Neuronal stem cell (in vitro differentiated cells): ENCODE measurements around the gene THAP4.
A peak's percentile ranks its signal among the peaks of the same experiment; 100 is the strongest.

Experiments used
- DNase-seq: peaks from one replicate; pipeline ENCODE4 v3.0.0-alpha.2; 2013; ENCODE audit warnings: low spot score
- H2AFZ ChIP-seq: one replicate; pipeline ENCODE4 v1.6.1; 2013; ENCODE audit warnings: mild to moderate bottlenecking, low read length, inconsistent platforms
- H2AK5ac ChIP-seq: 2 replicates; pipeline ENCODE4 v1.6.1; 2013; ENCODE audit warnings: low read depth, mild to moderate bottlenecking, inconsistent platforms, low read length, moderate library complexity, mixed read lengths
- H2BK120ac ChIP-seq: 2 replicates; pipeline ENCODE4 v1.6.1; 2013; ENCODE audit warnings: low read depth, mild to moderate bottlenecking, inconsistent platforms, low read length, moderate library complexity, mixed read lengths
- H2BK12ac ChIP-seq: one replicate; pipeline ENCODE4 v1.6.1; 2013; ENCODE audit warnings: low read length, inconsistent platforms
- H2BK15ac ChIP-seq: 2 replicates; pipeline ENCODE4 v1.6.1; 2013; ENCODE audit warnings: mild to moderate bottlenecking, low read length, inconsistent platforms, mixed read lengths
- H2BK5ac ChIP-seq: one replicate; pipeline ENCODE4 v1.6.1; 2013; ENCODE audit warnings: inconsistent platforms, mild to moderate bottlenecking, low read length, moderate library complexity
- H3K14ac ChIP-seq: one replicate; pipeline ENCODE4 v1.6.1; 2013; ENCODE audit warnings: low read length, inconsistent platforms
- H3K18ac ChIP-seq: 2 replicates; pipeline ENCODE4 v1.6.1; 2013; ENCODE audit warnings: low read length, inconsistent platforms
- H3K23ac ChIP-seq: 2 replicates; pipeline ENCODE4 v1.6.1; 2013; ENCODE audit warnings: low read depth, mild to moderate bottlenecking, mixed read lengths, low read length, inconsistent platforms; ENCODE audit not compliant: poor library complexity
- H3K27ac ChIP-seq: replicated peaks from 3 replicates; pipeline ENCODE4 v1.5.1; 2013; ENCODE audit warnings: low read length, inconsistent platforms
- H3K27me3 ChIP-seq, 3 experiments: 2 replicates each; pipeline ENCODE4 v1.6.1; 2013; ENCODE audit warnings: low read length in 3 of 3, mild to moderate bottlenecking in 2 of 3, inconsistent platforms in 1 of 3, low read depth in 1 of 3, mixed read lengths in 1 of 3, moderate library complexity in 1 of 3; ENCODE audit not compliant: control insufficient read depth in 3 of 3, insufficient read depth in 3 of 3
- H3K36me3 ChIP-seq, 2 donors: replicated peaks in 1 of 2; 2 replicates each; pipeline ENCODE4 v1.6.1; 2013; ENCODE audit warnings: low read length in 2 of 2; ENCODE audit not compliant: control insufficient read depth in 2 of 2, insufficient read depth in 2 of 2
- H3K4ac ChIP-seq: 2 replicates; pipeline ENCODE4 v1.6.1; 2013; ENCODE audit warnings: inconsistent platforms, mild to moderate bottlenecking, low read length, moderate library complexity
- H3K4me1 ChIP-seq, 2 donors: 1 replicate in 1 of 2; 2 replicates in 1 of 2; pipeline ENCODE4 v1.6.1; 2013; ENCODE audit warnings: low read length in 2 of 2, low read depth in 1 of 2; ENCODE audit not compliant: control insufficient read depth in 2 of 2, insufficient read depth in 1 of 2
- H3K4me2 ChIP-seq: one replicate; pipeline ENCODE4 v1.6.1; 2013; ENCODE audit warnings: mild to moderate bottlenecking, low read length, inconsistent platforms; ENCODE audit not compliant: insufficient read depth, poor library complexity, severe bottlenecking
- H3K4me3 ChIP-seq, 2 donors: 2 replicates each; pipeline ENCODE4 v1.5.1; 2013; ENCODE audit warnings: low read length in 2 of 2, mild to moderate bottlenecking in 2 of 2, inconsistent platforms in 1 of 2, moderate library complexity in 1 of 2
- H3K79me1 ChIP-seq: one replicate; pipeline ENCODE4 v1.6.1; 2013; ENCODE audit warnings: low read depth, mild to moderate bottlenecking, inconsistent platforms, low read length, moderate library complexity
- H3K9ac ChIP-seq: one replicate; pipeline ENCODE4 v1.6.1; 2013; ENCODE audit warnings: mild to moderate bottlenecking, low read depth, low read length, inconsistent platforms; ENCODE audit not compliant: poor library complexity
- H3K9me3 ChIP-seq, 2 donors: replicated peaks in 1 of 2; 2 replicates each; pipeline versions ENCODE3 to v1.6.1; 2013; ENCODE audit warnings: low read length in 2 of 2, mild to moderate bottlenecking in 2 of 2, inconsistent platforms in 1 of 2, low read depth in 1 of 2, mixed read lengths in 1 of 2, moderate library complexity in 1 of 2; ENCODE audit not compliant: control insufficient read depth in 2 of 2, insufficient read depth in 1 of 2
- H4K8ac ChIP-seq: one replicate; pipeline ENCODE4 v1.6.1; 2013; ENCODE audit warnings: low read depth, mild to moderate bottlenecking, inconsistent platforms, low read length, moderate library complexity
- H4K91ac ChIP-seq: one replicate; pipeline ENCODE4 v1.6.1; 2013; ENCODE audit warnings: low read length, low read depth, mild to moderate bottlenecking, inconsistent platforms; ENCODE audit not compliant: poor library complexity
- WGBS, 2 donors: extraction: QIAGEN DNeasy Blood & Tissue Kit; methylation state at CpG; one replicate each; pipeline ENCODE4 v1.1.7; 2013; ENCODE audit warnings: missing lambda C conversion rate in 2 of 2, mixed read lengths in 1 of 2; ENCODE audit not compliant: insufficient read length in 2 of 2, insufficient replicate concordance in 1 of 2; ENCODE audit errors: extremely low coverage in 2 of 2; 5-methylcytosine and 5-hydroxymethylcytosine counted together

THAP4 gene

GRCh38 chr2:241603686-241604085 lies 33.3 kb downstream of the THAP4 start:
- Histone ChIP-seq H3K4me2 (no peak overlapping the region), H3K4me1 (no peaks in the 10 kb centered on the region), H4K8ac (no peak overlapping the region), H3K14ac (no peak overlapping the region), H3K4me3 (no peak overlapping the region), H2BK120ac (no peak overlapping the region), H3K4ac (no peak overlapping the region), H3K23ac (no peak overlapping the region), H3K27me3 (no peaks in the 10 kb centered on the region), H3K27ac (no peak overlapping the region), H2BK12ac (no peak overlapping the region), H2BK15ac (no peak overlapping the region), H3K79me1 (peaks cover 4% of the 10 kb centered on the region), H3K18ac (no peak overlapping the region), H3K9me3 (no peaks in the 10 kb centered on the region), H2AK5ac (no peak overlapping the region), H2BK5ac (no peak overlapping the region), H3K9ac (no peak overlapping the region), H2AFZ (no peak overlapping the region), H4K91ac (no peak overlapping the region), H3K36me3 (peaks cover 13 to 74% of the 10 kb centered on the region in 2 donors)
- WGBS, 2 donors, result no CpG with 5 or more reads among the region's 5 CpGs
- no peak for DNase-seq

GRCh38 chr2:241602720-241603119 lies 34.2 kb downstream of the THAP4 start:
- DNase-seq, result no peak
- Histone ChIP-seq H3K18ac (no peak overlapping the region), H2BK120ac (no peak overlapping the region), H3K14ac (peak overlapping the region; percentile 82), H3K23ac (no peak overlapping the region), H3K9me3 (no peaks in the 10 kb centered on the region), H3K27ac (no peak overlapping the region), H2BK15ac (no peak overlapping the region), H3K4me3 (no peak overlapping the region), H2BK12ac (no peak overlapping the region), H3K9ac (no peak overlapping the region), H3K4me1 (no peaks in the 10 kb centered on the region), H3K27me3 (no peaks in the 10 kb centered on the region), H3K4me2 (no peak overlapping the region), H2BK5ac (peak overlapping the region; percentile 66), H3K79me1 (peaks cover 4% of the 10 kb centered on the region), H2AK5ac (no peak overlapping the region), H2AFZ (no peak overlapping the region), H3K36me3 (peaks cover 13 to 77% of the 10 kb centered on the region in 2 donors), H3K4ac (peak overlapping the region; percentile 23), H4K8ac (no peak overlapping the region), H4K91ac (no peak overlapping the region)
- WGBS, 2 donors, result no CpG with 5 or more reads among the region's 17 CpGs

- Histone ChIP-seq H3K27ac (no peak overlapping the region), H3K4me2 (no peak overlapping the region), H3K27me3 (no peaks in the 10 kb centered on the region), H2BK120ac (no peak overlapping the region), H2BK5ac (no peak overlapping the region), H2BK12ac (no peak overlapping the region), H3K18ac (no peak overlapping the region), H3K79me1 (peaks cover 1% of the 10 kb centered on the region), H3K4me3 (no peak overlapping the region), H2AK5ac (no peak overlapping the region), H3K23ac (no peak overlapping the region), H3K14ac (no peak overlapping the region), H3K4ac (no peak overlapping the region), H4K91ac (no peak overlapping the region), H4K8ac (no peak overlapping the region), H2AFZ (no peak overlapping the region), H3K9ac (no peak overlapping the region), H3K36me3 (peaks cover 15 to 85% of the 10 kb centered on the region in 2 donors), H3K4me1 (no peaks in the 10 kb centered on the region), H3K9me3 (no peaks in the 10 kb centered on the region), H2BK15ac (no peak overlapping the region)
- no peak for DNase-seq
- WGBS, 2 donors, result no CpG with 5 or more reads among the region's 13 CpGs
Observed at GRCh38 chr2:241601841-241602240, 35.1 kb downstream of the THAP4 start.

GRCh38 chr2:241599615-241600014 lies 37.3 kb downstream of the THAP4 start:
- no peak overlapping the region for H4K91ac ChIP-seq
- H2AFZ ChIP-seq, result no peak overlapping the region
- H3K4me2 ChIP-seq, result no peak overlapping the region
- no peak overlapping the region for H3K23ac ChIP-seq
- WGBS, 2 donors, result no CpG with 5 or more reads among the region's 6 CpGs
- H2BK12ac ChIP-seq, result no peak overlapping the region
- no peak overlapping the region for H2BK120ac ChIP-seq
- no peak overlapping the region for H3K4ac ChIP-seq
- no peaks in the 10 kb centered on the region for H3K27me3 ChIP-seq
- DNase-seq, result no peak
- no peak overlapping the region for H3K27ac ChIP-seq
- H2BK15ac ChIP-seq, result no peak overlapping the region
- no peak overlapping the region for H2BK5ac ChIP-seq
- no peaks in the 10 kb centered on the region for H3K9me3 ChIP-seq
- H3K9ac ChIP-seq, result no peak overlapping the region
- H3K18ac ChIP-seq, result no peak overlapping the region
- peaks cover 12 to 74% of the 10 kb centered on the region in 2 donors for H3K36me3 ChIP-seq
- H4K8ac ChIP-seq, result no peak overlapping the region
- H3K79me1 ChIP-seq, result peaks cover 1% of the 10 kb centered on the region
- no peak overlapping the region for H2AK5ac ChIP-seq
- H3K4me1 ChIP-seq, result no peaks in the 10 kb centered on the region
- no peak overlapping the region for H3K4me3 ChIP-seq
- H3K14ac ChIP-seq, result no peak overlapping the region
